SK-N-SH treated with all-trans-retinoic acid at 6 μM for 48 hours (cell line): Measurements from ENCODE around the gene STXBP5.

ENCODE experiments used
- ATAC-seq: fragments of 200-7000 bp; cut with Tn5 transposase; 3 replicates; pipeline ENCODE4 v1.9.1; 2020; ENCODE audit warnings: mild to moderate bottlenecking, moderate library complexity
- ARNTL ChIP-seq: fragments of 450-650 bp; formaldehyde crosslinking; IDR thresholded peaks from 2 replicates; pipeline ENCODE4 v1.5.0; 2020; ENCODE audit warnings: low read depth, mild to moderate bottlenecking, moderate library complexity, borderline replicate concordance
- BACH2 ChIP-seq: fragments of 250-450 bp; sonication (Bioruptor Pico); IDR thresholded peaks from 2 replicates; pipeline ENCODE4 v1.9.0; 2021; ENCODE audit warnings: mild to moderate bottlenecking, borderline replicate concordance
- CSDC2 ChIP-seq: fragments of 250-450 bp; sonication (Bioruptor Pico); IDR thresholded peaks from 2 replicates; pipeline ENCODE4 v1.5.0; 2020; ENCODE audit warnings: mild to moderate bottlenecking, moderate library complexity
- ESRRG ChIP-seq: fragments of 250-450 bp; sonication (Bioruptor Pico); IDR thresholded peaks from 2 replicates; pipeline ENCODE4 v1.6.1; 2021; ENCODE audit warnings: mild to moderate bottlenecking
- GLIS3 ChIP-seq: fragments of 250-450 bp; sonication (Bioruptor Pico); IDR thresholded peaks from 2 replicates; pipeline ENCODE4 v1.5.0; 2020; ENCODE audit warnings: mild to moderate bottlenecking, moderate library complexity
- ISL1 ChIP-seq: fragments of 250-450 bp; sonication (Bioruptor Pico); IDR thresholded peaks from 2 replicates; pipeline ENCODE4 v2.1.2; 2022; ENCODE audit warnings: mild to moderate bottlenecking, moderate library complexity
- OSR1 ChIP-seq: fragments of 250-450 bp; sonication (Bioruptor Pico); IDR thresholded peaks from 2 replicates; pipeline ENCODE4 v1.8.0; 2022; ENCODE audit warnings: moderate library complexity, mild to moderate bottlenecking, inconsistent platforms
- PPARA ChIP-seq: fragments of 250-450 bp; sonication (Bioruptor Pico); IDR thresholded peaks from 2 replicates; pipeline ENCODE4 v1.5.0; 2020; ENCODE audit warnings: mild to moderate bottlenecking, borderline replicate concordance
- RARB ChIP-seq: fragments of 250-450 bp; sonication (Bioruptor Pico); IDR thresholded peaks from 2 replicates; pipeline ENCODE4 v1.8.0; 2021; ENCODE audit warnings: mild to moderate bottlenecking, moderate library complexity
- SNAI2 ChIP-seq: fragments of 250-450 bp; sonication (Bioruptor Pico); IDR thresholded peaks from 2 replicates; pipeline ENCODE4 v1.5.0; 2020; ENCODE audit warnings: mild to moderate bottlenecking, moderate library complexity
- TCF4 ChIP-seq: fragments of 250-450 bp; sonication (Bioruptor Pico); IDR thresholded peaks from 2 replicates; pipeline ENCODE4 v1.8.0; 2021; ENCODE audit warnings: mild to moderate bottlenecking, moderate library complexity, borderline replicate concordance
- TOX ChIP-seq: fragments of 250-450 bp; sonication (Bioruptor Pico); IDR thresholded peaks from 2 replicates; pipeline ENCODE4 v1.8.0; 2021; ENCODE audit warnings: mild to moderate bottlenecking, moderate library complexity, borderline replicate concordance
- ZC3H10 ChIP-seq: fragments of 250-450 bp; sonication (Bioruptor Pico); IDR thresholded peaks from 2 replicates; pipeline ENCODE4 v1.5.1; 2021; ENCODE audit warnings: mild to moderate bottlenecking, moderate library complexity
- ZFP30 ChIP-seq: fragments of 450-650 bp; formaldehyde crosslinking; IDR thresholded peaks from 2 replicates; pipeline ENCODE4 v1.5.0; 2022; ENCODE audit warnings: mild to moderate bottlenecking, moderate library complexity
- ZNF565 ChIP-seq: fragments of 450-650 bp; formaldehyde crosslinking; conservative IDR thresholded peaks from 2 replicates; pipeline ENCODE4 v1.5.0; 2020; ENCODE audit warnings: low read depth, mild to moderate bottlenecking, moderate library complexity
- TF ChIP-seq, protein P1 (sequence below): fragments of 250-450 bp; sonication (Bioruptor Pico); IDR thresholded peaks from 2 replicates; pipeline ENCODE4 v1.5.1; 2021; ENCODE audit warnings: mild to moderate bottlenecking, moderate library complexity
- TF ChIP-seq, protein P2 (sequence below): fragments of 250-450 bp; sonication (Bioruptor Pico); IDR thresholded peaks from 2 replicates; pipeline ENCODE4 v1.5.1; 2020; ENCODE audit warnings: low read depth, mild to moderate bottlenecking, moderate library complexity
- TF ChIP-seq, protein P3 (sequence below): fragments of 250-450 bp; sonication (Bioruptor Pico); IDR thresholded peaks from 2 replicates; pipeline ENCODE4 v1.5.0; 2020; ENCODE audit warnings: mild to moderate bottlenecking, moderate library complexity
- TF ChIP-seq, protein P4 (sequence below): fragments of 250-450 bp; sonication (Bioruptor Pico); IDR thresholded peaks from 2 replicates; pipeline ENCODE4 v1.8.0; 2020; ENCODE audit warnings: mild to moderate bottlenecking, moderate library complexity, borderline replicate concordance

The STXBP5 gene

DNA sequence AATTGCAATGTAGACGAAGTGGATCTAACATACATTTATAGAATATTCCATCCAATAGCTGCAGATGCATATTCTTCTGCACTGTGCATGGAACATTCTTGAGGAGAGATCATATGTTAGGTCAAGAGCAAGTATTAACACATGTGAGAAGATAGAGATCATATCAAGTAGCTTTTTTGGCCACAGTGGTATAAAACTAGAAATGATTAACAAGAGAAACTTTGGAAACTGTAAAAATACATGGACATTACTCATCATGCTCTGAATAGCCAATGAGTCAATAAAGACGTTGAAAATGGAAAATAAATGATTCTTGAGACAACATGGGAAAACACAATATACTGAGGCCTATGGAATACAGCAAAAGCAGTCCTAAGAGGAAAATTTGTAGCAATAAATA, 94.2 kb downstream of the STXBP5 start:
- TF ChIP-seq RARB (CRISPR knock-in tag) = no peak
- TF ChIP-seq CSDC2 (CRISPR knock-in tag) = no peak
- no peak for TF ChIP-seq ZFP30 (CRISPR knock-in tag)
- TF ChIP-seq, protein P1, sequence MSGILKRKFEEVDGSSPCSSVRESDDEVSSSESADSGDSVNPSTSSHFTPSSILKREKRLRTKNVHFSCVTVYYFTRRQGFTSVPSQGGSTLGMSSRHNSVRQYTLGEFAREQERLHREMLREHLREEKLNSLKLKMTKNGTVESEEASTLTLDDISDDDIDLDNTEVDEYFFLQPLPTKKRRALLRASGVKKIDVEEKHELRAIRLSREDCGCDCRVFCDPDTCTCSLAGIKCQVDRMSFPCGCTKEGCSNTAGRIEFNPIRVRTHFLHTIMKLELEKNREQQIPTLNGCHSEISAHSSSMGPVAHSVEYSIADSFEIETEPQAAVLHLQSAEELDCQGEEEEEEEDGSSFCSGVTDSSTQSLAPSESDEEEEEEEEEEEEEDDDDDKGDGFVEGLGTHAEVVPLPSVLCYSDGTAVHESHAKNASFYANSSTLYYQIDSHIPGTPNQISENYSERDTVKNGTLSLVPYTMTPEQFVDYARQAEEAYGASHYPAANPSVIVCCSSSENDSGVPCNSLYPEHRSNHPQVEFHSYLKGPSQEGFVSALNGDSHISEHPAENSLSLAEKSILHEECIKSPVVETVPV (CRISPR knock-in tag) = no peak
- TF ChIP-seq ZNF565 (CRISPR knock-in tag) = no peak
- TF ChIP-seq OSR1 = no peak
- no peak for TF ChIP-seq TCF4 (CRISPR knock-in tag)
- TF ChIP-seq, protein P2, sequence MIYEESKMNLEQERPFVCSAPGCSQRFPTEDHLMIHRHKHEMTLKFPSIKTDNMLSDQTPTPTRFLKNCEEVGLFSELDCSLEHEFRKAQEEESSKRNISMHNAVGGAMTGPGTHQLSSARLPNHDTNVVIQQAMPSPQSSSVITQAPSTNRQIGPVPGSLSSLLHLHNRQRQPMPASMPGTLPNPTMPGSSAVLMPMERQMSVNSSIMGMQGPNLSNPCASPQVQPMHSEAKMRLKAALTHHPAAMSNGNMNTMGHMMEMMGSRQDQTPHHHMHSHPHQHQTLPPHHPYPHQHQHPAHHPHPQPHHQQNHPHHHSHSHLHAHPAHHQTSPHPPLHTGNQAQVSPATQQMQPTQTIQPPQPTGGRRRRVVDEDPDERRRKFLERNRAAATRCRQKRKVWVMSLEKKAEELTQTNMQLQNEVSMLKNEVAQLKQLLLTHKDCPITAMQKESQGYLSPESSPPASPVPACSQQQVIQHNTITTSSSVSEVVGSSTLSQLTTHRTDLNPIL (CRISPR knock-in tag) = no peak
- TF ChIP-seq, protein P3, sequence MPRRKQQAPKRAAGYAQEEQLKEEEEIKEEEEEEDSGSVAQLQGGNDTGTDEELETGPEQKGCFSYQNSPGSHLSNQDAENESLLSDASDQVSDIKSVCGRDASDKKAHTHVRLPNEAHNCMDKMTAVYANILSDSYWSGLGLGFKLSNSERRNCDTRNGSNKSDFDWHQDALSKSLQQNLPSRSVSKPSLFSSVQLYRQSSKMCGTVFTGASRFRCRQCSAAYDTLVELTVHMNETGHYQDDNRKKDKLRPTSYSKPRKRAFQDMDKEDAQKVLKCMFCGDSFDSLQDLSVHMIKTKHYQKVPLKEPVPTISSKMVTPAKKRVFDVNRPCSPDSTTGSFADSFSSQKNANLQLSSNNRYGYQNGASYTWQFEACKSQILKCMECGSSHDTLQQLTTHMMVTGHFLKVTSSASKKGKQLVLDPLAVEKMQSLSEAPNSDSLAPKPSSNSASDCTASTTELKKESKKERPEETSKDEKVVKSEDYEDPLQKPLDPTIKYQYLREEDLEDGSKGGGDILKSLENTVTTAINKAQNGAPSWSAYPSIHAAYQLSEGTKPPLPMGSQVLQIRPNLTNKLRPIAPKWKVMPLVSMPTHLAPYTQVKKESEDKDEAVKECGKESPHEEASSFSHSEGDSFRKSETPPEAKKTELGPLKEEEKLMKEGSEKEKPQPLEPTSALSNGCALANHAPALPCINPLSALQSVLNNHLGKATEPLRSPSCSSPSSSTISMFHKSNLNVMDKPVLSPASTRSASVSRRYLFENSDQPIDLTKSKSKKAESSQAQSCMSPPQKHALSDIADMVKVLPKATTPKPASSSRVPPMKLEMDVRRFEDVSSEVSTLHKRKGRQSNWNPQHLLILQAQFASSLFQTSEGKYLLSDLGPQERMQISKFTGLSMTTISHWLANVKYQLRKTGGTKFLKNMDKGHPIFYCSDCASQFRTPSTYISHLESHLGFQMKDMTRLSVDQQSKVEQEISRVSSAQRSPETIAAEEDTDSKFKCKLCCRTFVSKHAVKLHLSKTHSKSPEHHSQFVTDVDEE (CRISPR knock-in tag) = no peak
- TF ChIP-seq ARNTL = no peak

DNA sequence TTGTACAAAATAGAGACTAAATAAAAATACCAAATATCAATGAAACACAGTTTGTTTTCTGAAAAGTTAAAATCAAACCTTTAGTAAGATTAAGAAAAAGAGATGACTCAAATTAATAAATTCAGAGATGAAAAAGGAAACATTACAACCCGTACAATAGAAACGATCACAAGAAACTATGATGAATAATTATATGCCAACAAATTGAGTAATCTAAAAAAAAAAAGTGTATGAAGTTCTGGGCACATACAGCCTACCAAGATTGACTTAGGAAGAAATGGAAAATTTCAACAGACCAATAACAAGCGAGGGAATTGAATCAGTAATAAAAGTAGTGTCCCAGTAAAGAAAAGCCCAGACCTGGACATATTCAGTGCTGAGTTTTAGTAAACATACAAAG, 94.8 kb downstream of the STXBP5 start:
- TF ChIP-seq ISL1 (CRISPR knock-in tag) = no peak
- no peak for TF ChIP-seq SNAI2 (CRISPR knock-in tag)
- TF ChIP-seq, protein P2 (CRISPR knock-in tag) = no peak
- TF ChIP-seq, protein P4, sequence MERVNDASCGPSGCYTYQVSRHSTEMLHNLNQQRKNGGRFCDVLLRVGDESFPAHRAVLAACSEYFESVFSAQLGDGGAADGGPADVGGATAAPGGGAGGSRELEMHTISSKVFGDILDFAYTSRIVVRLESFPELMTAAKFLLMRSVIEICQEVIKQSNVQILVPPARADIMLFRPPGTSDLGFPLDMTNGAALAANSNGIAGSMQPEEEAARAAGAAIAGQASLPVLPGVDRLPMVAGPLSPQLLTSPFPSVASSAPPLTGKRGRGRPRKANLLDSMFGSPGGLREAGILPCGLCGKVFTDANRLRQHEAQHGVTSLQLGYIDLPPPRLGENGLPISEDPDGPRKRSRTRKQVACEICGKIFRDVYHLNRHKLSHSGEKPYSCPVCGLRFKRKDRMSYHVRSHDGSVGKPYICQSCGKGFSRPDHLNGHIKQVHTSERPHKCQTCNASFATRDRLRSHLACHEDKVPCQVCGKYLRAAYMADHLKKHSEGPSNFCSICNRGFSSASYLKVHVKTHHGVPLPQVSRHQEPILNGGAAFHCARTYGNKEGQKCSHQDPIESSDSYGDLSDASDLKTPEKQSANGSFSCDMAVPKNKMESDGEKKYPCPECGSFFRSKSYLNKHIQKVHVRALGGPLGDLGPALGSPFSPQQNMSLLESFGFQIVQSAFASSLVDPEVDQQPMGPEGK (CRISPR knock-in tag) = no peak
- no peak for TF ChIP-seq ZC3H10 (CRISPR knock-in tag)
- no peak for TF ChIP-seq PPARA (CRISPR knock-in tag)
- TF ChIP-seq GLIS3 (CRISPR knock-in tag) = no peak
- TF ChIP-seq ESRRG (CRISPR knock-in tag) = no peak
- no peak for TF ChIP-seq TCF4 (CRISPR knock-in tag)
- TF ChIP-seq CSDC2 (CRISPR knock-in tag) = no peak
- TF ChIP-seq OSR1 = no peak
- TF ChIP-seq ZNF565 (CRISPR knock-in tag) = no peak
- TF ChIP-seq, protein P3 (CRISPR knock-in tag) = no peak
- TF ChIP-seq TOX (CRISPR knock-in tag) = no peak
- TF ChIP-seq, all 23 proteins: peak for 0
- no peak for ATAC-seq

More for the DNA sequence above, 94.2 kb downstream of the STXBP5 start:
- ATAC-seq = no peak

GRCh38 chr6:147301070-147301469, 96.9 kb downstream of the STXBP5 start:
- no peak for ATAC-seq
- TF ChIP-seq ZNF565 (CRISPR knock-in tag) = no peak
- no peak for TF ChIP-seq ZFP30 (CRISPR knock-in tag)
- TF ChIP-seq, protein P2 (CRISPR knock-in tag) = no peak
- no peak for TF ChIP-seq TOX (CRISPR knock-in tag)
- no peak for TF ChIP-seq ISL1 (CRISPR knock-in tag)
- TF ChIP-seq BACH2 (CRISPR knock-in tag) = no peak
- TF ChIP-seq, protein P3 (CRISPR knock-in tag) = no peak
- TF ChIP-seq ESRRG (CRISPR knock-in tag) = no peak
